Esophagus muscularis mucosa (tissue), 4 donors: Measurements from ENCODE around the gene TROAP. TPM values are rescaled to one million over a fixed set of nuclear protein-coding genes. Genes with fewer than 3 reads are reported as not detected.
A peak's percentile ranks its signal among the peaks of the same experiment; 100 is the strongest.

ENCODE experiments used
- DNase-seq: peaks from one replicate; pipeline ENCODE4 v3.0.0-alpha.2; 2017; ENCODE audit errors: extremely low spot score
- H3K27ac ChIP-seq, 4 donors: fragments of 200-600 bp; sonication (generic); replicated peaks in 1 of 4; 1 replicate in 3 of 4; 2 replicates in 1 of 4; pipeline ENCODE4 v1.5.1; 2016 to 2019; ENCODE audit warnings: mild to moderate bottlenecking in 1 of 4
- H3K27me3 ChIP-seq, 4 donors: fragments of 200-600 bp; sonication (generic); one replicate each; pipeline versions ENCODE4 v1.5.1 to v1.6.0; 2016 to 2019
- H3K36me3 ChIP-seq, 4 donors: fragments of 200-600 bp; sonication (generic); one replicate each; pipeline ENCODE4 v1.5.1; 2016 to 2019
- H3K4me1 ChIP-seq, 4 donors: fragments of 200-600 bp; sonication (generic); one replicate each; pipeline ENCODE4 v1.5.1; 2016 to 2019
- H3K4me3 ChIP-seq, 4 donors: fragments of 200-600 bp; sonication (generic); 1 replicate in 2 of 4; 2 replicates in 2 of 4; pipeline ENCODE4 v1.5.1; 2016 to 2019; ENCODE audit warnings: mild to moderate bottlenecking in 4 of 4, moderate library complexity in 1 of 4
- H3K9me3 ChIP-seq, 4 donors: fragments of 200-600 bp; sonication (generic); 1 replicate in 3 of 4; 2 replicates in 1 of 4; pipeline ENCODE4 v1.5.1; 2016 to 2019
- CTCF ChIP-seq, 3 experiments: fragments of 200-600 bp in 2 of 3; fragments of 450-650 bp in 1 of 3; sonication (generic) in 2 of 3; IDR thresholded peaks; one replicate each; pipeline ENCODE4 v1.5.1; 2017 to 2019; ENCODE audit warnings: antibody characterized with exemption in 3 of 3, mild to moderate bottlenecking in 2 of 3, moderate library complexity in 1 of 3
- EP300 ChIP-seq: sonication (generic); formaldehyde crosslinking; IDR thresholded peaks from one replicate; pipeline ENCODE4 v1.6.1; 2017; ENCODE audit warnings: antibody characterized with exemption
- POLR2A ChIP-seq: fragments of 450-650 bp; IDR thresholded peaks from one replicate; pipeline ENCODE4 v1.6.1; 2017; ENCODE audit warnings: antibody characterized with exemption, moderate library complexity, mild to moderate bottlenecking, low read depth
- POLR2AphosphoS5 ChIP-seq, 2 donors: sonication (generic); formaldehyde crosslinking; IDR thresholded peaks; one replicate each; pipeline ENCODE4 v1.6.1; 2017; ENCODE audit warnings: antibody characterized with exemption in 2 of 2
- WGBS: methylation state at CpG from one replicate; pipeline ENCODE4 v1.1.5; 2018; 5-methylcytosine and 5-hydroxymethylcytosine counted together
- intact Hi-C: fragments of 100-400 bp; cut with DNase I; formaldehyde crosslinking; loops from one replicate; pipeline ENCODE4 v1.15.1; 2023
- total RNA-seq, 4 donors: library from RNA; depleted of rRNA; stranded (reverse); fragments of >200 nt; gene quantifications; one replicate each; pipeline versions ENCODE4 v1.1.0 to v1.2.1, GENCODE V29; 2016

TROAP gene
- total RNA-seq, 4 donors from 2014 or later: 0.26 to 0.80 TPM; not detected in 2

GRCh38 chr12:49339464-49339861 lies 16.4 kb downstream of the TROAP start:
- no peak for TF ChIP-seq CTCF (IDR thresholded peaks at IDR 0.05)
- no peak for TF ChIP-seq POLR2AphosphoS5 (IDR thresholded peaks at IDR 0.05)
- no peak for TF ChIP-seq EP300
- no peak for TF ChIP-seq POLR2A
- no peak overlapping the region for H3K4me3 ChIP-seq
- DNase-seq: peak; percentile 91
- H3K27ac ChIP-seq: no peak overlapping the region
- intact Hi-C loops: no loop called here
- no peaks in the 10 kb centered on the region for H3K36me3 ChIP-seq
- H3K9me3 ChIP-seq: no peaks in the 10 kb centered on the region
- peaks cover 10 to 89% (median 37%) of the 10 kb centered on the region in 4 donors for H3K27me3 ChIP-seq
- 59% methylated on average over 5 of the region's 5 CpGs for WGBS
- peaks cover 20 to 51% (median 41%) of the 10 kb centered on the region in 4 donors for H3K4me1 ChIP-seq

GRCh38 chr12:49340095-49340870 lies 17.2 kb downstream of the TROAP start:
- peaks cover 26 to 58% (median 47%) of the 10 kb centered on the region in 4 donors for H3K4me1 ChIP-seq
- H3K27me3 ChIP-seq: peaks cover 10 to 89% (median 37%) of the 10 kb centered on the region in 4 donors
- H3K36me3 ChIP-seq: no peaks in the 10 kb centered on the region
- TF ChIP-seq POLR2AphosphoS5 (IDR thresholded peaks at IDR 0.05) (no peak), POLR2A (no peak), EP300 (no peak), CTCF (IDR thresholded peaks at IDR 0.05) (no peak)
- 79% methylated on average over 6 of the region's 6 CpGs for WGBS
- no peak overlapping the region for H3K4me3 ChIP-seq
- no peak overlapping the region for H3K27ac ChIP-seq
- DNase-seq: no peak
- no peaks in the 10 kb centered on the region for H3K9me3 ChIP-seq
- intact Hi-C loops: loop anchor here (5.0 kb wide), 1 partner anchor 53 kb away; no protein-coding TSS in a partner anchor

- intact Hi-C loops: loop anchor here (5.0 kb wide), 1 partner anchor 54 kb away; no protein-coding TSS in a partner anchor
- Histone ChIP-seq H3K9me3 (no peaks in the 10 kb centered on the region), H3K4me1 (peaks cover 35 to 59% (median 54%) of the 10 kb centered on the region in 4 donors), H3K4me3 (no peak overlapping the region), H3K27ac (no peak overlapping the region), H3K36me3 (no peaks in the 10 kb centered on the region), H3K27me3 (peaks cover 11 to 89% (median 37%) of the 10 kb centered on the region in 4 donors)
- TF ChIP-seq POLR2AphosphoS5 (IDR thresholded peaks at IDR 0.05): no peak
- TF ChIP-seq POLR2A: no peak
- no peak for TF ChIP-seq EP300
- TF ChIP-seq CTCF (IDR thresholded peaks at IDR 0.05): no peak
- DNase-seq: no peak
- WGBS: 56% methylated on average over 11 of the region's 14 CpGs
These were observed 18.1 kb downstream of the TROAP start for GRCh38 chr12:49340971-49341776.

GRCh38 chr12:49341777-49342065 lies 18.7 kb downstream of the TROAP start:
- intact Hi-C loops: loop anchor here (5.0 kb wide), 1 partner anchor 54 kb away; no protein-coding TSS in a partner anchor
- Histone ChIP-seq H3K9me3 (no peaks in the 10 kb centered on the region), H3K27me3 (peaks cover 11 to 89% (median 37%) of the 10 kb centered on the region in 4 donors), H3K27ac (no peak overlapping the region), H3K4me1 (peaks cover 41 to 59% (median 55%) of the 10 kb centered on the region in 4 donors), H3K36me3 (no peaks in the 10 kb centered on the region), H3K4me3 (peak overlapping the region; percentile 53 to 62 (median 54))
- 15% methylated on average over 10 of the region's 21 CpGs for WGBS
- TF ChIP-seq POLR2AphosphoS5 (IDR thresholded peaks at IDR 0.05): no peak
- TF ChIP-seq EP300: no peak
- no peak for TF ChIP-seq CTCF (IDR thresholded peaks at IDR 0.05)
- TF ChIP-seq POLR2A: no peak
- DNase-seq: no peak
